HG03457 (cell line): ENCODE data around the gene G3BP2.

Source experiments
- ATAC-seq: cut with Tn5 transposase; IDR thresholded peaks from one replicate; pipeline ENCODE4 v1.9.1; 2021; ENCODE audit warnings: moderate number of reproducible peaks; ENCODE audit not compliant: unreplicated experiment

Gene G3BP2

DNA sequence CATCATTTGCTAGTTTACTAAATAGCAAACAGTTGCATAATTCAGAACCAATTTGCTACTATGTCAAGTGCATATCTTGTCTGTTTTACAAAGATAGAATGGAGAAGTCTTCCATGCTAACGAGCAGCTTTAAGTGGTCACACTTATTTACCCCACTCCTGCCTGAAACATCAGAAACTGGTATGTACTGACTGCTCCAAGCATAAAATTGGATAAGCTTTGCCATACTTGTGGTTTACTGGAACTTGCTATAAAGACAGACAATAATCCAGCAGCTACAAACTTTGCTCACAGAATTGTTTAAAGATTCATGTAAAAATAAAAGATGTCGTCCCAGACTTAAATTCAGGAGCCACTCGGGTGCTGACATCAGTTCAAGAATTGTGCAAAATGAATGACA is 29.6 kb downstream of the G3BP2 start:
- no peak for ATAC-seq

DNA sequence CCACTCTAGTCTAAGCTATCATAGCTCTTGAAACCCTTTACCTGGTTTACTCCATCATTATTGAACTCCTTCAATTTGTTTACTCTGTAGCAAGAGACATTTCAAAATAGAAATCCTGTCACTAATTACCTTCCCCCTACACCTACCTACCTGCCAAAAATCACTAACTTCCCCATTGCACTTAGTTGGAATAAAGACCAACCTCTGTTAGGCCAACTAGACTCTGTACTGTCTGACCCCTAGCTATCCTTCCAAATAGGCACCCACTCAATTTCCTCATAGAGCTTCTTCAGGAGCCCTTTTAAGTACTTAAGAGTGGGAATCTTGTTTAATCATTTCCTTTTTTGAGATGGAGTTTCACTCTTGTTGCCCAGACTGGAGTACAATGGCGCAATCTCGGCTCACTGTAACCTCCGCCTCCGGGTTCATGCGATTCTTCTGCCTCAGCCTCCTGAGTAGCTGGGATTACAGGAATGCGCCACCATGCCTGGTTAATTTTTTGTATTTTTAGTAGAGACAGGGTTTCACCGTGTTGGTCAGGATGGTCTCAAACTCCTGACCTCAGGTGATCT is 34.0 kb downstream of the G3BP2 start:
- ATAC-seq: no peak

DNA sequence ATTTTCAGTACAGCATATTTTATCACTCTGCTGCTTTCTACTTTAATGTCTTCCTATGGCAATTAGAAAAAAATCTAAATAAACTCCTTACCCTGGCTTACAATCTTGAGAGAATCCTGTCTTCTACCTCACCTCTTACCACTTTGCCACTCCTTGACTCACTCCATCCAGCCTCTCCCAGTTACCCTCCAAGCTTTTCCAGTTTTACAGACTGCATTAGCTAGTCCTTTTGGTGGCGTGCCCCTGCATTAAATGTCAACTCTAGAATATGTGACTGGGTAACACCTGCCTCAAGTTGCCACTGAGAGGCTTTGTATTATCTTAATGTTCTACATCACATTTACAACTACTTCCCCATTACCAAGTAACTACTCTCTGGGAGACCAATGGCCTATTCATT is 35.4 kb downstream of the G3BP2 start:
- no peak for ATAC-seq

DNA sequence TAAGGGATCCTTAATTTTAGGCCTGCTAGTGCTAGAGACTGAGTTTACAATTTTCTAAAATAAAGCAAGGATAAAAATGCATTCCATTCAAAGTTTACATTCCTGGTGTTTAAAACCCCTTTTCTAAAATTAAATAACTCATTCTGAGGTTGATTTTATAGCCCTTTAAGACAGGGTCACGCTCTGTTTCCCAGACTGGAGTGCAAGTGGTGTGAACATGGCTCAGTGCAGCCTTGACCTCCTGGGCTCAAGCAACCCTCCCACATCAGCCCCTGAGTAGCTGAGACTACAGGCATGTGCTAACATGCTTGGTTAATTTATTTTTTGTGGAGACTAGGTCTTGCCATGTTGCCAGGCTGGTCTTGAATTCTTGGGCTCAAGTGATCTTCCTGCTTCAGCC is 36.0 kb downstream of the G3BP2 start:
- no peak for ATAC-seq

DNA sequence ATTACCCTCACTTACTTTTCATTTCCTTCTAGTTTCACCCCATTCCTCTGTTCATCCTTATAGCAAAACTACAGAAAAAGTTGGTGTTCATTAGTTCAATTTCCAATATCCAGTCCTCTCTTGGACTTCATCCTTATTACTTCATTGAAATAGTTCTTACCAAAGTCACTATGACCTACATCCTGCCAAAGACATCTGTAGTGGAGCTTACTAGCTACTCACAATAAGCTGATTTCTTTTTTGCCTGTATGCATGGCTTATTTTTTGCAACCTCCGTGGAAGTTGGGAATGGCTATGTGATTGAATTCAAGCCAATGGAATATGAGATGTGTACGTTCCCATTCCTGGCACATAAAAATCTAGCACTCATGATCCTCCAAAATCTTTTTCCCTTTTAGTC is 38.3 kb downstream of the G3BP2 start:
- no peak for ATAC-seq

DNA sequence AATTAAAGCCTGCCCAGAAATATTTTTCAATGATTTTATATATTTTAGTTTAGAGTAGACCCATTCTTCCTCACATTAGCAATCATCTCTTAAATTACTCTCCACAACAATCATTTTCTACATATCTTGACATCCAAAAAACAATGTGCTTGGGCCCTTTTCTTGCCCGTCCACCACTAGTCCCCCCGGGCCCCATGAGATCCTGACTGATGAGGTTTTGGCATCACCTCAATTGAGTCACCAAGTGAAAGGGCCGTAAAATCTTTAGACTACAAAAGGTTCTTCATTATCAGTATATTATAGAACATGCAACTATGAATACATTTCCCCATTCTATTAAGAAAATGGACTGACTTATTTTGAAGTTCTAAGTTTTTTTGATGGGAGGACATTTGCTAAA is 38.9 kb downstream of the G3BP2 start:
- no peak for ATAC-seq

DNA sequence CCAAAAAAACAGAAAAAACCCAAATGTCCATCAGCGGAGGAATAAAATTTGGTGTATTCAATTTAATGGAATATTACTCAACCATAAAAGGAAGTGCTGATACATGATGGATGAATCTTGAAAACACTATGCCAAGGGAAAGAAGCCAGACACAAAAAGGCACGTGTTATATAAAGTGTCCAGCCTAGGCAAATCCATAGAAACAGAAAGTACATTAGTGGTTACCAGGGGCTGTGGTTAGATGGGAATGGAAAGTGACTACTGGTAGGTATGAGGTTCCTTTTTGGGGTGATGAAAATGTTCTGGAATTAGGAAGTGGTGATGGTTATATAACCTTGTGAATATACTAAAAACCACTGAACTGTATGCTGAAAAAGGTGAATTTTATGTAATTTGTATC is 39.4 kb downstream of the G3BP2 start:
- no peak for ATAC-seq

DNA sequence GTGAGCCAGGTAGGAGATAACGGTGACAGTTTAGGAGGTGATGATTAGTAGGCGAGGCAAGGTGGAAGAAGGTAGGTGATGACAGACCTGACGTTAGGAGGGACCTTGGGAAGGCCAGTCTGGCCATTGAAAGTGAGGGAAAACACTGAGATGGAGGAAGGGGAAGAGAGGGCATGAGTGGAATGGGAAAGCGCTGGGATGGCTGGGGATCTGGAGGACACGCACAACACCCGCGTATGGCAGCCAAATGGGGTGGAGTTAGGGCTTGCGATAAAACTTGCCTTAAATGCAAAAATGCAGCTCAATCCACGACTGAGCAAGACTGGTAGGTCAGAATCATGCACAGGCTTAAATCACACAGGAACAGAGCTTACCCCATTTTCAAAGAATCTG is 42.3 kb downstream of the G3BP2 start:
- ATAC-seq: no peak

DNA sequence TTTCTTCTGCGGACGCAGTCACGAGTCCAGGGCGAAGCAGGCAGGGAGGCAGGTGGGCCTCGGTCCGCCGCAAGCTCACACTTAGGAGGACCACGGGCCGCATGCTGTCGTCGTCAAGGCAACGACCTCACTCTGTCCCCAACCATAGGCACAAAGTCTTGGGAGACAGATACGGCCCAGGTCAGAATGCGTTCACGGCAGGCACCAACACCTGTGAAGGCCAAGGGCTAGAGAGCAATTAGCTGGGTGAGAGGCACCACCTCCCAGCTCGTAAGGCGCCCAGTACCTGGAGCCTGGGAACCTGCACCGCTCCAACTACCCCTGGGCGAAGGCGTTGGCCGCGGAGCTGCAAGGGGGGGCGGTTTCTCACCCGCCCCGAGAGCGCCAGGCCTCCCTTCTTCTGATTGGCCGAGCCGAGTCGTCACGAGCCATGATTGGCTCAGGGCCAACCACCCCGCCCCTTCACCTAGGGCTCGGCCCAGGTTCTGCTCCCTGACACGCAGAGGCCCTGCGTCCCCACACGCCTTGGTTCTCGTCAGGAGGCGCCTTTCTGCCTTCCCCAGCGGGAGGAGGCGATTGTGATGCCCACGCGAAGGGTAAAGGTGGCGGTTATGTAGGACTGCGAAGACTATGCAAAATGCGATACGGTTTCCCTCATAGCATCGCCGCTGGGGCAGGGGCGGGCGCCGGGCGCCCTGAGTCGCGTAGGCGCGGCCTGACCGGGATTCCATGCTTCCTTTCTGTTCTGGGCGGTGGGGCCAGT is 42.9 kb downstream of the G3BP2 start, which contains the start of gene CDKL2:
Gene CDKL2, minus strand, starts transcription at position 355 of the 763 bp plus-strand sequence. CDS start 4,540 bp downstream, outside the sequence.
- peak; percentile 96 for ATAC-seq

DNA sequence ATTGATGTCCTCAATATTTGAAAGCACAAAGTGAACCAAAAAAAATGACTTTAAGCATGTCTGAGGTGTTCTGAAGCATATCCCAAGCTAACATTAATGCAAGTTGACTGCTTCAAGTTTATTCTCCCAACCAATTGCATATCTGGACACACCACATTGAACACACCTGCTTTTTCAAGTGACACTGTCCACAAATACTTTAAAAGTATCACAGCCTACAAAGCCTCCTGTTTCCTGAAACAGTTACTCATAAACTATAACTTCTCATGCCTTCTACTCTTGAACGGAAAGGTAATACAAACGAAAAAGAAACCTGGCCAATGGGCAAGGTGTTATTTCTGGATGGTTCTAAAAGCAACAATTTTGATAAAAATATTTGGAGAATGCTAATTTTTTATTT is 44.0 kb downstream of the G3BP2 start:
- ATAC-seq: no peak

DNA sequence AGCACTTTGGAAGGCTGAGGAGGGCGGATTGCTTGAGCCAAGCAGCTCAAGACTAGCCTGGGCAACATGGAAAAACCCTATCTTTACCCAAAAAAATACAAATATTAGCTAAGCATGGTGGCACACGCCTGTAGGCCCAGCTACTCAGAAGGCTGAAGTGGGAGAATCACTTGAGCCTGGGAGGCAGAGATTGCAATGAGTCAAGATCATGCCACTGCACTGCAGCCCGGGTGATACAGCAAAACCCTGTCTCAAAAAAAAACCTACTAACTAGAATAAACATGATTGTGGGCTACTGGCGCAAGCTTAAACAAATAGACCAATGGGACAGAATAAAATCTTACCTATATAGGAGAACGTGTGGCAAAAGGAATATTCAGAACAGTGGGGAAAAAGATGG is 50.2 kb downstream of the G3BP2 start:
- ATAC-seq: no peak

DNA sequence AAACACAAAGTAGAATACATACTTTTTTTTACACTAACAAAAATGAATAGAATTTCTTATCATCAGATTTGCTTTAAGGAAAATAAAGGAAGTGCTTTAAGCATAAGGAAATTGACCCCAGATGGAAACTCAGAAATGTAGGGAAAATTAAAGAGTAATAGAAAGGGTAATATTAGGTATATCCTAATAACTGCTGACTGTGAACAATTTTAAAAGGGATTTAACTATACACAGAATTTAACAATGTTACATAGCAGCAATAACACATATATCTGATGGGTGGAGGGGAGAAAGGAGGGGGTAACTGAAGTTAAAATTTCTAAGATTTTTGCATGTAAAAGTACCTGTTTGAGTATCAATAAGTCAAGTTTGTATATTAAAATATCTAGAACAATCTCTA is 51.5 kb downstream of the G3BP2 start:
- ATAC-seq: no peak

DNA sequence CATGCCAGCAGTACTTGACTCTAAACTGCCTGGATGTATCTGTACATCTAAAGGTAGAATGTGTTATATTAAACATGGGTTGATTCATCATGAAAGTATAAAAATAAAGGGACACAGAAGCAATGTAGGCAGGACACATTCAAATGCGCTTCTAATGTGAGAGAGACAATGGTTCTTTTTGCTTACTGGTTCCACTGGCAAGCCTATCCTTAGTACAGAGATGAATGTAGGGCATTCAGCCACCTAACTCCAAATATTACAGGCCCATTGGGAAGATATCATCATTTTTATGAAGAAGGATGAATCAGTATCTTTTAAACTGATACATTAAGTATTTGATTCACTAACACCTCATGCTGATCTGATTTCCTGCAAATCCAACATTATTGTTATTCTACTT is 60.9 kb downstream of the G3BP2 start:
- ATAC-seq: no peak

DNA sequence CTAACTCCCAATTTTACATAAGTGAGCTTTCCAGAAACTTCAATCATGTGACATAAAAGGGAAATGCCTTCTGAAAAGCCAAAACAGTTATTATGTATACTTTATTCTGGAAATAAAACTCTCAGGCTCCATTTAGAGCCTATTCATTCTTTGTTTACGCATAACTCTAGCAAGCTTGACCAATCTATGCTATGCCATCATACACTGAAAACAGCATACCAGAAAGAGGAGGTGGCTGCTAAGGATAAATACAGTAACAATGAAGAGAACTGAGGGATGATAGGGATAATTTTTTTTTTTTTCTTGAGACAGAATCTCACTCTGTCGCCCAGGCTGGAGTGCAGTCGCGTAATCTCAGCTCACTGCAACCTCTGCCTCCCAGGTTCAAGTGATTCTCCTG is 67.3 kb downstream of the G3BP2 start:
- ATAC-seq: no peak

DNA sequence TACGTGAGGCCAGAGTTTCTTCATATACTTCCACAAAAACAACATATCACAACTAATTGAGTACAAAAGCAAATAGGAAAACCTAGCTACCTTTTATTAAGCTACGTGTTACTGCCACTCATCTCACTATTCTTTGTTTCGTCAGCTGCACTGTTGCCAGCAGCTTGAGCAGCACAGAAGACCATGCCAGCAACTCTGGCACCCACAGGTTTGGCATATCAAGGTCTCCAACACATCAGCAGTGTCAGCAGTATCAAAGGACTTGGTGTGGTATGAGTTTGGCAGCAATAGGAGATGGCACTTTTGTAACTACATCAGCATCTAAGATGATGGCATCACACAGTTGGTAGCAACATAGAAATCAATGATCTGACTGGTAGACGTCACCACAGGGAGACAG is 73.6 kb downstream of the G3BP2 start:
- no peak for ATAC-seq

DNA sequence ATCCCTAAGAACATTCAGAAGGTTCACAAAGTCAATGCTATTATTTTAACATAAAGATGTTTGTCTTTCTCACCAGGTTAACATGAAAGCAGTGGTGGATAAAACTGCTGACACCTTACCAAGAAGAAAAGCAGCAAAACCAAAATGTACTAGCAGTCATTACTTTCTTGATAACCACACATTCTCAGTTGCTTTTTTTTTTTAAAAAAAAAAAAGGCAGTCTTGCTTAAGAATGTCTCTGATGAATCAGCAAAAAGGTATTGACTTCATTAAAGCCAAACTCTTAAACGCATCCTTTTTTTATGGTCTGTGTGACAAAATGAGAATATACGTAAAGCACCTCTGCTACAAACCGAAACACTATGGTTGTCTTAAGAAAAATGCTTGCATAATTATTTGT is 74.8 kb downstream of the G3BP2 start:
- ATAC-seq: no peak

DNA sequence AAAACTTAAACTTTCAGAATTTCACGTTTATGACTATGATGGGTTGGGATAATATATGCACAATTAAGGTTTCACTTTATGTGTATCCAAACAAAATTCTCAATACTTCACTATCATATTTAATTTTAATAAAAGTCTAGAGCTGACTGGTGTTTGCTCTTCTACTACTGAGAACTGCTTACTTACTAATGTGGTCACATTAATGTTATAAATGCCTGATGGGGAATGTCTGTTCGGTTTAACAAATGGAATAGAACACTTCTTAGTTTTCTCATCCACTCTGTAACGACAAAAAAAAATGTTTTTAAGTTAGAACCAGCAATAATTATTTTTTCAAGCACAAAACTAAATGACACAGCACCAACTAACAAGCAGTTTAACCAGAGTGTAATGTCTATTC is 77.2 kb downstream of the G3BP2 start:
- ATAC-seq: no peak

DNA sequence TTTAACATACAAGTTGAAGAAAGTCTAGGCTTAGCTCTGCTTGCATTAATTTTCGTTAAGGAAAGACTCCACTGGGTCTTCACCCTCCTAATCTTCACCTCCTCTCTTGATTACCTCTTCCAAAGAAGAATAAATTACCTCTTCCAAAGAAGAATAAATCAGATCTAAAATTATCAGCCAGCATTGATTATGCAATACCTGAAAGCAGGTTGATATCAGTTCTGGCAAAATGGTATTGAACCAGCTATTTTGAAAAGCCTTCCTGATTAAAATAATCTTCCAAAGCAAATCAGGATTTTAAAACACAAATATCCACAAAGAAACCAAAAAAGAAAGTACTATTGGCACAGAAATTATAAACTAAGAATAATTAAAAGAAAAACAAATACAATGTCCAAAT is 79.8 kb downstream of the G3BP2 start:
- ATAC-seq: no peak
